ENCODE data around the gene REV1. TPM values are rescaled to one million over a fixed set of nuclear protein-coding genes. Genes with fewer than 3 reads are reported as not detected.
A peak's percentile ranks its signal among the peaks of the same experiment; 100 is the strongest.

The REV1 gene
- total and polyA plus RNA-seq, 12 donors = 9.6 to 83.1 (median 30.2) TPM

GRCh38 chr2:99458529-99458928 lies 31.3 kb downstream of the REV1 start:
- H3K9me3 ChIP-seq = no peaks in the 10 kb centered on the region
- intact Hi-C loops (cut with DNase I) = no loop called here
- 97% methylated on average over 2 of the region's 2 CpGs for WGBS, 2 donors
- DNase-seq = no peak
- no peak for ATAC-seq
- H3K27ac ChIP-seq = no peak overlapping the region
- no peak for TF ChIP-seq CTCF (IDR thresholded peaks at IDR 0.05)
- H3K27me3 ChIP-seq = no peaks in the 10 kb centered on the region
- no peak overlapping the region for H3K4me3 ChIP-seq
- H3K4me1 ChIP-seq = peaks cover 0 to 5% (median 0%) of the 10 kb centered on the region in 9 donors
- H3K36me3 ChIP-seq = peaks cover 0 to 100% (median 38%) of the 10 kb centered on the region in 9 donors

GRCh38 chr2:99451686-99452085 lies 38.1 kb downstream of the REV1 start:
- Histone ChIP-seq H3K27ac (no peak overlapping the region), H3K27me3 (no peaks in the 10 kb centered on the region), H3K4me3 (no peak overlapping the region), H3K4me1 (peaks cover 0 to 21% (median 9%) of the 10 kb centered on the region in 9 donors), H3K36me3 (peaks cover 0 to 99% (median 20%) of the 10 kb centered on the region in 9 donors), H3K9me3 (no peaks in the 10 kb centered on the region)
- intact Hi-C loops (cut with DNase I) = loop anchor here in 2 of 10 donors (5.0 kb wide), 1 partner anchor 36 kb away; no protein-coding TSS in a partner anchor
- no peak for TF ChIP-seq CTCF (IDR thresholded peaks at IDR 0.05)
- WGBS, 2 donors = 58 to 74% methylated on average over 4 of the region's 4 CpGs
- DNase-seq (no peak), ATAC-seq (peak in 3 of 8 donors; percentile 26 to 44 (median 31))

GRCh38 chr2:99451280-99451679 lies 38.5 kb downstream of the REV1 start:
- ATAC-seq (no peak), DNase-seq (no peak)
- Histone ChIP-seq H3K9me3 (no peaks in the 10 kb centered on the region), H3K27me3 (no peaks in the 10 kb centered on the region), H3K27ac (no peak overlapping the region), H3K4me1 (peaks cover 0 to 19% (median 9%) of the 10 kb centered on the region in 9 donors), H3K4me3 (no peak overlapping the region), H3K36me3 (peaks cover 0 to 97% (median 20%) of the 10 kb centered on the region in 9 donors)
- no peak for TF ChIP-seq CTCF (IDR thresholded peaks at IDR 0.05)
- intact Hi-C loops (cut with DNase I) = loop anchor here in 2 of 10 donors (5.0 kb wide), 1 partner anchor 36 kb away; no protein-coding TSS in a partner anchor
- WGBS, 2 donors = 68 to 76% methylated on average over 4 of the region's 4 CpGs

- Histone ChIP-seq H3K9me3 (no peaks in the 10 kb centered on the region), H3K36me3 (peaks cover 0 to 97% (median 10%) of the 10 kb centered on the region in 9 donors), H3K27ac (no peak overlapping the region), H3K27me3 (no peaks in the 10 kb centered on the region), H3K4me3 (no peak overlapping the region), H3K4me1 (peaks cover 0 to 20% (median 13%) of the 10 kb centered on the region in 9 donors)
- no peak for TF ChIP-seq CTCF (IDR thresholded peaks at IDR 0.05)
- no peak for ATAC-seq
- intact Hi-C loops (cut with DNase I) = loop anchor here in 2 of 10 donors (5.0 kb wide), 1 partner anchor 37 kb away; no protein-coding TSS in a partner anchor
- no peak for DNase-seq
- WGBS, 2 donors = 86 to 94% methylated on average over 1 of the region's 1 CpG
Observed at GRCh38 chr2:99450199-99450598, 39.6 kb downstream of the REV1 start.

Measured in heart right ventricle (tissue), 16 donors.